Left ventricle myocardium inferior (tissue), 1 donor: ENCODE results near the gene CEBPA. TPM values are rescaled to one million over a fixed set of nuclear protein-coding genes. Genes with fewer than 3 reads are reported as not detected.

Experiments
- DNase-seq: peaks from one replicate; pipeline ENCODE4 v3.0.0-alpha.2; 2020
- H3K27ac ChIP-seq: fragments of 200-600 bp; replicated peaks from 2 replicates; pipeline ENCODE4 v1.8.0; 2021
- H3K27me3 ChIP-seq: fragments of 200-600 bp; 2 replicates; pipeline ENCODE4 v1.8.0; 2021; ENCODE audit warnings: low read depth
- H3K36me3 ChIP-seq: fragments of 200-600 bp; 2 replicates; pipeline ENCODE4 v1.8.0; 2021
- H3K4me1 ChIP-seq: fragments of 200-600 bp; 2 replicates; pipeline ENCODE4 v1.8.0; 2021
- H3K4me3 ChIP-seq: fragments of 200-600 bp; 2 replicates; pipeline ENCODE4 v1.8.0; 2021; ENCODE audit warnings: mild to moderate bottlenecking, moderate library complexity
- H3K9me3 ChIP-seq: fragments of 200-600 bp; replicated peaks from 2 replicates; pipeline ENCODE4 v1.8.0; 2021
- CTCF ChIP-seq: fragments of 200-600 bp; IDR thresholded peaks from 2 replicates; pipeline ENCODE4 v1.8.0; 2021; ENCODE audit warnings: antibody characterized with exemption, mild to moderate bottlenecking, borderline replicate concordance
- intact Hi-C: fragments of 100-400 bp; cut with micrococcal nuclease; formaldehyde crosslinking; loops from one replicate; pipeline ENCODE4 v1.11.0; 2022
- total RNA-seq: library from RNA; stranded (reverse); fragmentation: NEBNext Ultra II Directional; extraction: Animal tissue kit (Norgen Biotek cat#: 25700); gene quantifications from one replicate; pipeline ENCODE4 v1.2.1, GENCODE V29; 2021
- donor health status: DM: no; HTN: yes; CAD: no; lungs with severe emphysema.

CEBPA gene
- total RNA-seq, 1 donor from 2014 or later = 1.7 TPM

- Histone ChIP-seq H3K36me3 (no peaks in the 10 kb centered on the region), H3K4me3 (no peak overlapping the region), H3K4me1 (no peaks in the 10 kb centered on the region), H3K9me3 (no peaks in the 10 kb centered on the region), H3K27me3 (peaks cover 50% of the 10 kb centered on the region), H3K27ac (no peak overlapping the region)
- no peak for DNase-seq
- no peak for TF ChIP-seq CTCF
- intact Hi-C loops = no loop called here
Measured at GRCh38 chr19:33251526-33252090, 50.7 kb downstream of the CEBPA start.

GRCh38 chr19:33251076-33251475 lies 51.3 kb downstream of the CEBPA start:
- Histone ChIP-seq H3K9me3 (peaks cover 3% of the 10 kb centered on the region), H3K4me1 (no peaks in the 10 kb centered on the region), H3K27me3 (peaks cover 50% of the 10 kb centered on the region), H3K36me3 (no peaks in the 10 kb centered on the region), H3K27ac (no peak overlapping the region), H3K4me3 (no peak overlapping the region)
- DNase-seq = no peak
- no peak for TF ChIP-seq CTCF
- intact Hi-C loops = no loop called here

GRCh38 chr19:33250500-33250899 lies 51.8 kb downstream of the CEBPA start:
- Histone ChIP-seq H3K4me3 (no peak overlapping the region), H3K36me3 (peaks cover 6% of the 10 kb centered on the region), H3K4me1 (no peaks in the 10 kb centered on the region), H3K27me3 (peaks cover 50% of the 10 kb centered on the region), H3K9me3 (peaks cover 9% of the 10 kb centered on the region), H3K27ac (no peak overlapping the region)
- no peak for TF ChIP-seq CTCF
- DNase-seq = no peak
- intact Hi-C loops = no loop called here

Other genes with a start within 250 kb of the CEBPA start
- 1.0 TPM for gene RHPN2, start 237.6 kb downstream of the CEBPA start, total RNA-seq
- 6.2 TPM for gene GPATCH1, start 221.4 kb downstream of the CEBPA start, total RNA-seq
- not detected for gene WDR88, start 170.4 kb downstream of the CEBPA start, total RNA-seq
- 20.8 TPM for gene LRP3, start 108.2 kb downstream of the CEBPA start, total RNA-seq
- gene SLC7A10, start 76.7 kb downstream of the CEBPA start, total RNA-seq = not detected
- gene CEBPG, start 71.2 kb upstream of the CEBPA start, total RNA-seq = 13.0 TPM
- gene PEPD, start 219.3 kb upstream of the CEBPA start, total RNA-seq = 30.0 TPM